Measurements from ENCODE around the gene ELF5.

Gene ELF5

DNA sequence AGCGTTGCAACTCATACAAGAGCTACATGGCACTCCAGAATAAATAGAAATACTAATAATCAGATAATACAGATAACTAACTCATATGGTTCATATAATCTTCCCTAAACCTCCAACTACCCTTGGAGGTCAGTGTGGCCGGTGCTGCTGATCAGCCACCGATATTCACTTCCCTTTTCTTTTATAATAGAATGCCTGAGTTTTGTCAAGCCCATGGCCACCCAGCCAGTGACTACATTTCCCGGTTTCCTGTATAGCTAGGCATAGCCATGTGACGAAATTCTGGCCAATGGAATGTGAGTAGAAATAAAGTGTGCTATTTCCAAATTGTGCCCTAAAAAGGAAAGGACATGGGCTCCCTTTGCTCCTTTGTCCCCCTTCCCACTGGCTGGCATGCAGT is 80.8 kb downstream of the ELF5 start:
- TF ChIP-seq, protein P1, sequence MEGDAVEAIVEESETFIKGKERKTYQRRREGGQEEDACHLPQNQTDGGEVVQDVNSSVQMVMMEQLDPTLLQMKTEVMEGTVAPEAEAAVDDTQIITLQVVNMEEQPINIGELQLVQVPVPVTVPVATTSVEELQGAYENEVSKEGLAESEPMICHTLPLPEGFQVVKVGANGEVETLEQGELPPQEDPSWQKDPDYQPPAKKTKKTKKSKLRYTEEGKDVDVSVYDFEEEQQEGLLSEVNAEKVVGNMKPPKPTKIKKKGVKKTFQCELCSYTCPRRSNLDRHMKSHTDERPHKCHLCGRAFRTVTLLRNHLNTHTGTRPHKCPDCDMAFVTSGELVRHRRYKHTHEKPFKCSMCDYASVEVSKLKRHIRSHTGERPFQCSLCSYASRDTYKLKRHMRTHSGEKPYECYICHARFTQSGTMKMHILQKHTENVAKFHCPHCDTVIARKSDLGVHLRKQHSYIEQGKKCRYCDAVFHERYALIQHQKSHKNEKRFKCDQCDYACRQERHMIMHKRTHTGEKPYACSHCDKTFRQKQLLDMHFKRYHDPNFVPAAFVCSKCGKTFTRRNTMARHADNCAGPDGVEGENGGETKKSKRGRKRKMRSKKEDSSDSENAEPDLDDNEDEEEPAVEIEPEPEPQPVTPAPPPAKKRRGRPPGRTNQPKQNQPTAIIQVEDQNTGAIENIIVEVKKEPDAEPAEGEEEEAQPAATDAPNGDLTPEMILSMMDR (IDR thresholded peaks at IDR 0.05; ENCODE audit: low read length, missing control alignments): no peak
- DNase-seq (ENCODE audit: low read depth): no peak
- no peak overlapping the region for H3K4me3 ChIP-seq (replicated peaks; ENCODE audit: low read depth, low read length)

DNA sequence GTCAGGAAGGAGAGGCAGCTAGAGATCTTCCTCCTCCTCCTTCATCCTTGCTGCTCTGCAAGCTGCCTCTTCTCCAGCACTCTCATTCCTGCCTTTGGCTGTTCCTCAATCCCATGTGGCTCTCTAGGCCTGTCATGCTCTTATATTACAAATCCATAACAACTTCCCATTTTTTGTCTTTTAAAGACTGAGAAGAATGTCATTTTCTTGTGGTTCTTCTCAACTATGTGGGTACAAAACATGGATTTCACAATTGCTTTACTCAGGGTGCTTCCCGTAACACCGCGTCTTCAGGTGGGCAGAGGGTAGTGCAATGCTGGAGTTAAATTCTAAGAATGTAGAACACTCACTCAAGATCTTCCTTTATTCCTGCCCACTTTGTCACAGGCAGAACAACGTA is 81.6 kb downstream of the ELF5 start:
- TF ChIP-seq, protein P1 (IDR thresholded peaks at IDR 0.05; ENCODE audit: low read length, missing control alignments): no peak
- no peak for DNase-seq (ENCODE audit: low read depth)
- H3K4me3 ChIP-seq (replicated peaks; ENCODE audit: low read depth, low read length): no peak overlapping the region
